ENCODE results near the gene PEX5L.
"Not testable (repeated sequence)": the region's sequence is repeated elsewhere in the genome, so short reads cannot be mapped to it uniquely, and the experiment has no call there.

- TF ChIP-seq, protein P1, sequence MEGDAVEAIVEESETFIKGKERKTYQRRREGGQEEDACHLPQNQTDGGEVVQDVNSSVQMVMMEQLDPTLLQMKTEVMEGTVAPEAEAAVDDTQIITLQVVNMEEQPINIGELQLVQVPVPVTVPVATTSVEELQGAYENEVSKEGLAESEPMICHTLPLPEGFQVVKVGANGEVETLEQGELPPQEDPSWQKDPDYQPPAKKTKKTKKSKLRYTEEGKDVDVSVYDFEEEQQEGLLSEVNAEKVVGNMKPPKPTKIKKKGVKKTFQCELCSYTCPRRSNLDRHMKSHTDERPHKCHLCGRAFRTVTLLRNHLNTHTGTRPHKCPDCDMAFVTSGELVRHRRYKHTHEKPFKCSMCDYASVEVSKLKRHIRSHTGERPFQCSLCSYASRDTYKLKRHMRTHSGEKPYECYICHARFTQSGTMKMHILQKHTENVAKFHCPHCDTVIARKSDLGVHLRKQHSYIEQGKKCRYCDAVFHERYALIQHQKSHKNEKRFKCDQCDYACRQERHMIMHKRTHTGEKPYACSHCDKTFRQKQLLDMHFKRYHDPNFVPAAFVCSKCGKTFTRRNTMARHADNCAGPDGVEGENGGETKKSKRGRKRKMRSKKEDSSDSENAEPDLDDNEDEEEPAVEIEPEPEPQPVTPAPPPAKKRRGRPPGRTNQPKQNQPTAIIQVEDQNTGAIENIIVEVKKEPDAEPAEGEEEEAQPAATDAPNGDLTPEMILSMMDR (conservative IDR thresholded peaks at IDR 0.05; ENCODE audit: low read depth in 2 of 2): not testable (repeated sequence)
- not testable (repeated sequence) for TF ChIP-seq EZH2phosphoT487 (IDR thresholded peaks at IDR 0.05; ENCODE audit: unreplicated experiment); EZH2 (IDR thresholded peaks at IDR 0.05; ENCODE audit: low read depth, unreplicated experiment); POLR2AphosphoS5 (IDR thresholded peaks at IDR 0.05; ENCODE audit: low read depth); STAT1 (IDR thresholded peaks at IDR 0.05; ENCODE audit: unreplicated experiment); REST (IDR thresholded peaks at IDR 0.05; ENCODE audit: unreplicated experiment); CREB1 (CRISPR knock-in tag; IDR thresholded peaks at IDR 0.05; ENCODE audit: low read depth); JUNB (IDR thresholded peaks at IDR 0.05; ENCODE audit: unreplicated experiment); NANOG (IDR thresholded peaks at IDR 0.05; ENCODE audit: borderline replicate concordance); ZNF114 (CRISPR knock-in tag; IDR thresholded peaks at IDR 0.05)
- TF ChIP-seq, protein P2, sequence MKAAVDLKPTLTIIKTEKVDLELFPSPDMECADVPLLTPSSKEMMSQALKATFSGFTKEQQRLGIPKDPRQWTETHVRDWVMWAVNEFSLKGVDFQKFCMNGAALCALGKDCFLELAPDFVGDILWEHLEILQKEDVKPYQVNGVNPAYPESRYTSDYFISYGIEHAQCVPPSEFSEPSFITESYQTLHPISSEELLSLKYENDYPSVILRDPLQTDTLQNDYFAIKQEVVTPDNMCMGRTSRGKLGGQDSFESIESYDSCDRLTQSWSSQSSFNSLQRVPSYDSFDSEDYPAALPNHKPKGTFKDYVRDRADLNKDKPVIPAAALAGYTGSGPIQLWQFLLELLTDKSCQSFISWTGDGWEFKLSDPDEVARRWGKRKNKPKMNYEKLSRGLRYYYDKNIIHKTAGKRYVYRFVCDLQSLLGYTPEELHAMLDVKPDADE (IDR thresholded peaks at IDR 0.05): not testable (repeated sequence)
Measured at GRCh38 chr3:180008318-180008717, 28.4 kb downstream of the PEX5L start.
